C4-2B (cell line): ENCODE results near the gene SDS.

ENCODE experiments used
- ZFX ChIP-seq: fragments of 450-650 bp; IDR thresholded peaks from 2 replicates; pipeline ENCODE4 v1.6.1; 2017
- TF ChIP-seq, protein P1 (sequence below): fragments of 450-650 bp; conservative IDR thresholded peaks from 2 replicates; pipeline ENCODE4 v1.5.1; 2017; ENCODE audit warnings: mild to moderate bottlenecking

DNA sequence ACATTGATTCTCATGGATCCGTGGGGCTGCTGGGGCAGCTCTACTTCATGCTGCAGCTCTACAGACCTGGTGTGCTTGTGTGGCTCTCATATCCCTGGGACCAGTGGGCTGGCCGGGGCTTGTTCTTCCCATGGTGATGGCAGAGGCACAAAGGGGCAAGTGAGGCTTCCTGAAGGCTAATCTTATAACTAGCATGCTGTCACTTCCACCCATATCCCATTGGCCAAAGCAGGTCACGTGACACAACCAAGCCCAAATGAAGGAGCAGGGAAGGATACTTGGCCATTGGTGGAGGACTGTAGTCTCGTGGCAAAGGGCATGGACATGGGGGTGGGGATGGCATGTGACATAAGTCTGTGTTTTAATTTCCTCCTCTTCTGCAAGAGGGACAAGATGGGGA, 35.4 kb downstream of the SDS start:
- TF ChIP-seq, protein P1, sequence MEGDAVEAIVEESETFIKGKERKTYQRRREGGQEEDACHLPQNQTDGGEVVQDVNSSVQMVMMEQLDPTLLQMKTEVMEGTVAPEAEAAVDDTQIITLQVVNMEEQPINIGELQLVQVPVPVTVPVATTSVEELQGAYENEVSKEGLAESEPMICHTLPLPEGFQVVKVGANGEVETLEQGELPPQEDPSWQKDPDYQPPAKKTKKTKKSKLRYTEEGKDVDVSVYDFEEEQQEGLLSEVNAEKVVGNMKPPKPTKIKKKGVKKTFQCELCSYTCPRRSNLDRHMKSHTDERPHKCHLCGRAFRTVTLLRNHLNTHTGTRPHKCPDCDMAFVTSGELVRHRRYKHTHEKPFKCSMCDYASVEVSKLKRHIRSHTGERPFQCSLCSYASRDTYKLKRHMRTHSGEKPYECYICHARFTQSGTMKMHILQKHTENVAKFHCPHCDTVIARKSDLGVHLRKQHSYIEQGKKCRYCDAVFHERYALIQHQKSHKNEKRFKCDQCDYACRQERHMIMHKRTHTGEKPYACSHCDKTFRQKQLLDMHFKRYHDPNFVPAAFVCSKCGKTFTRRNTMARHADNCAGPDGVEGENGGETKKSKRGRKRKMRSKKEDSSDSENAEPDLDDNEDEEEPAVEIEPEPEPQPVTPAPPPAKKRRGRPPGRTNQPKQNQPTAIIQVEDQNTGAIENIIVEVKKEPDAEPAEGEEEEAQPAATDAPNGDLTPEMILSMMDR = no peak
- TF ChIP-seq ZFX = no peak
